ENCODE data around the gene NR6A1. TPM values are rescaled to one million over a fixed set of nuclear protein-coding genes. Genes with fewer than 3 reads are reported as not detected.

NR6A1 gene
- total RNA-seq, 1 experiment from 2014 or later, result 99.3 TPM

- Mint-ChIP-seq H3K36me3 (ENCODE audit: insufficient read depth in 1 of 3, low read depth in 3 of 3) (no peaks in the 10 kb centered on the region; a peak in 1 of 7 replicates), H3K4me1 (peaks cover 17 to 45% of the 10 kb centered on the region in 2 experiments), H3K4me3 (peak overlapping the region in 1 of 2 experiments; percentile 42; a peak in 1 of 5 replicates), H3K27me3 (ENCODE audit: low read depth) (peaks cover 70% of the 10 kb centered on the region), H3K27ac (no peak overlapping the region), H3K9me3 (peaks cover 2 to 4% of the 10 kb centered on the region in 2 experiments; a peak in 2 of 5 replicates)
- no peak overlapping the region for H2BK5ac ChIP-seq (ENCODE audit: insufficient read length, low read length)
- H4K91ac ChIP-seq (ENCODE audit: insufficient read length, low read depth, low read length), result no peak overlapping the region
- no peak overlapping the region for H3K56ac ChIP-seq (ENCODE audit: insufficient read length, low read depth, low read length)
- H2BK12ac ChIP-seq (ENCODE audit: insufficient read length, low read depth, low read length), result no peak overlapping the region
- H2AFZ ChIP-seq (ENCODE audit: low read length), result no peak overlapping the region
- no peak overlapping the region for H2BK15ac ChIP-seq (ENCODE audit: low read depth, low read length)
- no peak overlapping the region for H3K4me2 ChIP-seq (ENCODE audit: insufficient read depth, insufficient read length, low read length)
- H3K23ac ChIP-seq (ENCODE audit: insufficient read length, low read depth, low read length), result no peak overlapping the region
- no peaks in the 10 kb centered on the region for H3K9me3 ChIP-seq (ENCODE audit: control insufficient read depth, low read depth, low read length)
- no peak overlapping the region for H3K18ac ChIP-seq (ENCODE audit: insufficient read length, low read depth, low read length)
- H4K5ac ChIP-seq (ENCODE audit: insufficient read length, low read depth, low read length), result no peak overlapping the region
- no peak overlapping the region for H3T11ph ChIP-seq (ENCODE audit: low read length)
- peaks cover 3% of the 10 kb centered on the region; the same call in 1 of the 2 replicates for H3K27me3 ChIP-seq (ENCODE audit: insufficient read depth, low read length)
- no peak overlapping the region for H2AK5ac ChIP-seq (ENCODE audit: insufficient read length, low read length)
- H3K79me2 ChIP-seq (ENCODE audit: insufficient read depth, low read length), result no peaks in the 10 kb centered on the region
- no peaks in the 10 kb centered on the region for H3K4me1 ChIP-seq (ENCODE audit: insufficient read depth, low read length)
- no peak overlapping the region for H3K4ac ChIP-seq (ENCODE audit: low read depth, low read length)
- no peak overlapping the region for H2BK120ac ChIP-seq (ENCODE audit: low read depth, low read length, poor library complexity, severe bottlenecking)
- no peaks in the 10 kb centered on the region for H3K79me1 ChIP-seq (ENCODE audit: insufficient read depth, low read depth, low read length, poor library complexity, severe bottlenecking)
- no peak overlapping the region for H3K27ac ChIP-seq (ENCODE audit: insufficient read length, low read depth, low read length)
- TF ChIP-seq, protein P1, sequence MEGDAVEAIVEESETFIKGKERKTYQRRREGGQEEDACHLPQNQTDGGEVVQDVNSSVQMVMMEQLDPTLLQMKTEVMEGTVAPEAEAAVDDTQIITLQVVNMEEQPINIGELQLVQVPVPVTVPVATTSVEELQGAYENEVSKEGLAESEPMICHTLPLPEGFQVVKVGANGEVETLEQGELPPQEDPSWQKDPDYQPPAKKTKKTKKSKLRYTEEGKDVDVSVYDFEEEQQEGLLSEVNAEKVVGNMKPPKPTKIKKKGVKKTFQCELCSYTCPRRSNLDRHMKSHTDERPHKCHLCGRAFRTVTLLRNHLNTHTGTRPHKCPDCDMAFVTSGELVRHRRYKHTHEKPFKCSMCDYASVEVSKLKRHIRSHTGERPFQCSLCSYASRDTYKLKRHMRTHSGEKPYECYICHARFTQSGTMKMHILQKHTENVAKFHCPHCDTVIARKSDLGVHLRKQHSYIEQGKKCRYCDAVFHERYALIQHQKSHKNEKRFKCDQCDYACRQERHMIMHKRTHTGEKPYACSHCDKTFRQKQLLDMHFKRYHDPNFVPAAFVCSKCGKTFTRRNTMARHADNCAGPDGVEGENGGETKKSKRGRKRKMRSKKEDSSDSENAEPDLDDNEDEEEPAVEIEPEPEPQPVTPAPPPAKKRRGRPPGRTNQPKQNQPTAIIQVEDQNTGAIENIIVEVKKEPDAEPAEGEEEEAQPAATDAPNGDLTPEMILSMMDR (conservative IDR thresholded peaks at IDR 0.05), result no peak
- H3K9ac ChIP-seq (ENCODE audit: extremely low read depth, insufficient read length, low read length), result no peak overlapping the region
- H3K23me2 ChIP-seq (ENCODE audit: insufficient read length, low read depth, low read length, poor library complexity, severe bottlenecking), result peaks cover 4% of the 10 kb centered on the region
- peaks cover 3% of the 10 kb centered on the region for H4K20me1 ChIP-seq (ENCODE audit: control insufficient read depth, insufficient read depth, insufficient read length)
- no peak overlapping the region for H2BK20ac ChIP-seq (ENCODE audit: low read depth, low read length, poor library complexity, severe bottlenecking)
- H3K14ac ChIP-seq (ENCODE audit: insufficient read depth, low read length), result no peak overlapping the region
- no peak overlapping the region for H4K8ac ChIP-seq (replicated peaks; ENCODE audit: insufficient read length, low read depth, low read length)
- WGBS (ENCODE audit: extremely low coverage, insufficient read length, low lambda C conversion rate), result no CpG with 5 or more reads among the region's 6 CpGs
- DNase-seq, result no peak
These were observed 291.0 kb downstream of the NR6A1 start for GRCh38 chr9:124479947-124480620.

Measured in H9 (cell line).